GM18511 (cell line): ENCODE data around the gene MTA2.

ENCODE experiments used
- ATAC-seq: cut with Tn5 transposase; IDR thresholded peaks from one replicate; pipeline ENCODE4 v1.9.1; 2021; ENCODE audit warnings: mild to moderate bottlenecking, moderate library complexity; ENCODE audit not compliant: unreplicated experiment

Gene MTA2

DNA sequence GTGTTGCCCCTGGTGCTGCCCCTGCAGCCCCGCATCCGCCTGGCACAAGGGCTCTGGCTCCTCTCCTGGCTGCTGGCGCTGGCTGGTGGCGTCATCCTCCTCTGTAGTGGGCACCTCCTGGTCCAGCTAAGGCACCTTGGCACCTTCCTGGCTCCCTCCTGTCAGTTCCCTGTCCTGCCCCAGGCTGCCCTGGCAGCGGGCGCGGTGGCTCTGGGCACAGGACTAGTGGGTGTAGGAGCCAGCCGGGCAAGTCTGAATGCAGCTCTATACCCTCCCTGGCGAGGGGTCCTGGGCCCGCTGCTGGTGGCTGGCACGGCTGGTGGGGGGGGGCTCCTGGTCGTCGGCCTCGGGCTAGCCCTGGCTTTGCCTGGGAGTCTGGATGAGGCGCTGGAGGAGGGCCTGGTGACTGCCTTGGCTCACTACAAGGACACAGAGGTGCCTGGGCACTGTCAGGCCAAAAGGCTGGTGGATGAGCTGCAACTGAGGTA is 11.7 kb upstream of the MTA2 start:
- no peak for ATAC-seq

GRCh38 chr11:62612366-62613290 is 11.0 kb upstream of the MTA2 start, which contains the start of the genes EML3 and ROM1:
EML3 (minus strand) TSS chr11:62612775; CDS start chr11:62612457, 318 bp downstream.
ROM1 (plus strand) TSS chr11:62613257; CDS start chr11:62613282, 25 bp downstream.
- peak; percentile 81 for ATAC-seq

DNA sequence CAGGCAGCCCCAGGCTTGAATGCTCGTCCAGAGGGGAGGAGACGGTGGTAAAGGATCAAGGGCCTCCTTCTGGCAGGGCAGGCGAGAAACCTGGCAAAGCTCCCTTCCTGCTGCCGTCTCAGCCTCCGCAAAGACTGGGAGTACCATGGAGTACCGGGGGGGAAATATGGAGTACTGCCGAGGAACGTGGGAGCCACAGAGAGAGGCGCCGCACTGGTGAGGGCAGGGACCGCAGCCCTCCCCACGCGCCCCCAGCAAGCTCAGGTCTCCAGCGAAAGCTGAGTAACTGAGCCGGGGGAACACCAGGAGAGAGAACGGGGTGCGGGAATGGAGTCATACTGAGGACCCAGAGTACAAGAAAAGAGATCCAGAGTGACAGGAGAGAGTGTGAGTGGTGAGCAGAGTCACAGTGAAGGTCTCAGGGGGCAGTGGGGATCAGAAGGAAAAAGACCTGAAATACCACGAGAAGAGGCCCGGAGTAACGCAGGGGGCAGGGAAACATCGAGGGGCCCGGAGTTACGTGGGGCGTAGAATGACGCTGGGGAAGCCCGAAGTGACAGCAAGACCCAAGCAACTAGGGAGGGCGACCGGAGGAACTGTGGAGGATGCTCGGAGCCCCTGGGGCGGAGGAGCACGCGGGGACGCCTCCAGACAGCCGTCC is 10.2 kb upstream of the MTA2 start:
- ATAC-seq = peak; percentile 30

DNA sequence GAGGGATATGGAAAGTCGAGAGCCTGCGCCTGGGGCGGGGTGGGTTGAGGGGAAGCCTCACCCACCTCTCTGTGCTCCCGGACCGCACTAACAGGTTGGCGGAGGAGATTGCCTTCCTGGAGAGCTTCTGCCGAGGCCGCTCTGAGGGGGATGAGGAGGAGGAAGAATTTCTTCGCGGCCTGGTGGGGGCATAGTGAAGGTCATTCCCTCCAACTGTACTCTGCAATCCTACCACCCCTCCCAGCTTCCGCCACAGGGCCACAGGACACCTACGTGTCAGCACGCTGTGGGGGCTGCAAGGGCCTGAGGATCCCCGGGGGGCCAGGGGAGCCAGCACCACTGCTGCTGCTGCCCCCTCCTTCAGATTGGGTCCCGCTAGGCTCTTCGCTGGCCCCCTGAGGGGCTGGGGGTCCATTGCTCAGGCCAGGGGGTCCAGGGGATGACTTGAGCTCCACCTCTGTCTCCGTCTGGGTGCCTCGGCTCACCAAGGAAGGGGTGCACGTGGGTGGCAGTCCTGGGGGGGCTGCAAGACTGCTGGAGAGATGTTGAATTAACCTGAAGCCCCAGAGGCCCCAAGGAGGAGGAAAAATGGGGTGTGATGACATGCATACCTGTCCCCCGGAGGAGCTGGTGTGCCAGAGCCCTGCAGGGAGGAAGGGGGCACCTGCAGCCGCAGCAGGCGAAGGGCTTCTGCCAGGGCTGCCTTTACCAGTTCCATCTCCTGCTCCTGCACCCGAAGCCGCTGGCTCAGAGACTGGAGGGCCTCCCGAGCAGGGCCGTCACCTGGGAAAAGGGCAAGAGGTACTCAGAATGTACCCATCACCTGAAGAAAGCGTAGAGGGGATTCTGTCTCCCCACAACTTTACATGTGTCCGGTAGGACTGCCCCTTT is 9.4 kb upstream of the MTA2 start:
- ATAC-seq = no peak

GRCh38 chr11:62610403-62610802 is 8.7 kb upstream of the MTA2 start:
- no peak for ATAC-seq

GRCh38 chr11:62608776-62609175 is 7.1 kb upstream of the MTA2 start:
- ATAC-seq = no peak

GRCh38 chr11:62607714-62608113 is 6.0 kb upstream of the MTA2 start:
- ATAC-seq = no peak

- no peak for ATAC-seq
Measured at GRCh38 chr11:62605902-62606301, 4.2 kb upstream of the MTA2 start.

GRCh38 chr11:62605467-62605866 is 3.8 kb upstream of the MTA2 start:
- ATAC-seq = no peak

DNA sequence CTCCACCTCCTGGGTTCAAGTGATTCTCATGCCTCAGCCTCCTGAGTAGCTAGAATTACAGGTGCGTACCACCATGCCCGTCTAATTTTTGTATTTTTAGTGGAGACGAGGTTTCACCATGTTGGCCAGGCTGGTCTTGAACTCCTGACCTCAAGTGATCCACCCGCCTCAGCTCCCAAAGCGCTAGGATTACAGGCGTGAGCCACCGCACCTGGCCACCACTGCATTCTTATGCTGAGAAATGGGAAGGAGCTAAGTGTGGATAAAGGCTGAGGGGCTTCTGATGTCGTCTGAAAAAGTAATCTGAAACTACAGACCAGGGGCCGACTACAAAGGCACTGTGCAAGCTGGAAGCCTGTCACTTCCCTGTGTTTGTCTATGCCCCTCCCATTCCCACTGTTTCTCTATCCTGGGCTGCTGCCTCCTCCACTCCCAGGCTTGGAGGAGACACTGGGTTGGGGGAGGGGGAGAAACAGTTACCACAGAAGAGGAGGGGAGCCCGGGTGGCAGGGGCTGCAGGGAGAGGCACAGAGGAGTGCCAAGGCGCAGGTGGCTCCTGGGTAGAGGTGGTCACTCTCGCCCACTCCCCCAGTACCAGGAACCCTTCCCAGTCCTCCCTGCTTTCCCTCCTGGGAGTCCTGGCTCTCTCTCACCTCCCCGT is 2.9 kb upstream of the MTA2 start:
- ATAC-seq = no peak

DNA sequence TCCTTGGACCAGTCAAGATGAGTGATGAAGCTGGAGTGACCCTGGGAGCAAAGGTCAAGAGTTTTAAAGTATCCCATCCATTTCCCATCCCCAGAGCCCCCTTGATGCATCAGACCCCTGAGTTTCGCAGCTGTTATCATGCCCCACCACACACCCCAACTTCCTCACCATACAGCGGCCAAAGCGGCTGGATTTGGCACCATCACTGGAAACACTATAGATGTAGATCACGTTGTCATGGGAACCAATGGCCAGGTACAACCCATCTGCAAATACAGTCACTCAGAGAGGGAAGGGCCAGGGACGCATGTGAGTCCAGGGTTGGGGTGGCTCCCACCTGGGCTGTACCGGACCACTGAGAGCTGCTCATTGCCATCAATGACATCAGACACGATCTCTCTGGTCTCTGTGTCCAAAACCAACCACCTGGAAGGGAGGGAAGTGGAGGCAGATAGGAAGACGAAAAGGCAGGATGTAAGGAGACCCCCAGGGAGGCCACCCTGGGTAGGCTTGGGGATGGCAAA is 2.2 kb upstream of the MTA2 start:
- no peak for ATAC-seq

- ATAC-seq = no peak
Measured at GRCh38 chr11:62603072-62603408, 1.4 kb upstream of the MTA2 start.

GRCh38 chr11:62602141-62603071 is 741 bp upstream of the MTA2 start:
- no peak for ATAC-seq

DNA sequence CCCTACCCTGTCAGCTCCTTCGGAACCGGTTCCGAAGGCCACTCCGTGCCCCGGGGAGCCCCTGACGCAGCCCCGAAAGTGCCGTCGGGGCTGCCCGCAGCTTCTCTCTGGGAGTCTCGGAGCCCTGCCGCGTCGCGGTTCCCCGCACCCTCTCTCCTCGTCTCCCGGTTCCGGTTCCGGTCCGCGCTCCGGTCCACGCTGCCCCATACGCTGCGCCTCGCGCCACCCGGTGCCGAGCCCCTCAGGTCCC is 618 bp downstream of the MTA2 start:
- ATAC-seq = peak; percentile 23

DNA sequence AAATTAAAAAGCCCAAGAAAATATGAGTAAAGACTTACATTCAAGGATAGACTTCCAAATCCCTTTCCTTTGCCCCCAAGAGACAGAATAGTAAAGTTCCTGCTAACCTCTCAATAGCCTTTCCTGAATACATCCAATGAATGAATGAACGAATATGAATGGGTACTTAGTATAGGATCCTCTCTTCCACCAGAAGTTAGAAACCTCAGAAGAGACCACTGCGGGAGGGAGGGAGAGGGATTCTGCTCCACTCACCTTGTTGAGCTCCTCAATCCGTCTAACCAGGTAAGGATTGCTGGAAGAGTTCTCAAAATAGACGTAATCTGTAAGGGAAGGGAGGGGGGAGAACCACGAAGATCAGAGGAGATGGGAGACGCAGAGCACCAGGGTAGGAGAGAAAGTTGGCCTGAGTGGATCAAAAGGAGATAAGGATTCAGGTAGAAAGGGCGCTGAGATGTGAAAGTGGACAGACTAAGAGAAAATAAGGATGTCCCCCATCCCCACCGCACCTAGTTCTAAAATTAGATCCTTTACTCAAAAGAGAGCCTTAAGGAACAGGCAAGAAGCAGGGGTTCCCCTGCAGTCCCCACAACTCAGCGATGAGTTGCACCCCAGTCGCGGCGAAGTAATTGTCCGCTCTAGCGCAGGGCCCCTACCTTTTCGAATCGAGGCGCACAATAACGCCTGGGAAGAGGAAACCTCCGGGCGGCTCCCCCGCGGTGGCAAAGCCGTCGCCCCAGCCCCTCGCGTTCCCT is 1.1 kb downstream of the MTA2 start:
- no peak for ATAC-seq

DNA sequence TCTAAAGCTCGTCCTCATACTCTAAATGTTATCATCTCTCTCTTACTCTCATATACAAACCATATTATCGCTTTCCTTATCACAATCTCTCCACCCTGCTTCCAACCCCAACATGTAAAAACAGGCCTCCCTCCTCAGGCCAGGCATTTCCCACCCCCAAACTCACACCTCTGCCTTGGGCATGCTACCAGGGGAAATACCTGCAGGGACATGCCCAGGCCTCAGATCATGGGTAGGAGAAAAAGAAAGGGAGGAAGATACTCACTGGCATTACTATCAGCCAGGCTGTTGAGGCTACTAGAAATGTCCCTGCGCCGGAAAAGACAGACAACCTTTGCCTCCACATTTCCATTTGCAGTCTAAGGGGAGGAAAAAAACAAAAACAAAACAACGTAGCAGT is 1.8 kb downstream of the MTA2 start:
- no peak for ATAC-seq

DNA sequence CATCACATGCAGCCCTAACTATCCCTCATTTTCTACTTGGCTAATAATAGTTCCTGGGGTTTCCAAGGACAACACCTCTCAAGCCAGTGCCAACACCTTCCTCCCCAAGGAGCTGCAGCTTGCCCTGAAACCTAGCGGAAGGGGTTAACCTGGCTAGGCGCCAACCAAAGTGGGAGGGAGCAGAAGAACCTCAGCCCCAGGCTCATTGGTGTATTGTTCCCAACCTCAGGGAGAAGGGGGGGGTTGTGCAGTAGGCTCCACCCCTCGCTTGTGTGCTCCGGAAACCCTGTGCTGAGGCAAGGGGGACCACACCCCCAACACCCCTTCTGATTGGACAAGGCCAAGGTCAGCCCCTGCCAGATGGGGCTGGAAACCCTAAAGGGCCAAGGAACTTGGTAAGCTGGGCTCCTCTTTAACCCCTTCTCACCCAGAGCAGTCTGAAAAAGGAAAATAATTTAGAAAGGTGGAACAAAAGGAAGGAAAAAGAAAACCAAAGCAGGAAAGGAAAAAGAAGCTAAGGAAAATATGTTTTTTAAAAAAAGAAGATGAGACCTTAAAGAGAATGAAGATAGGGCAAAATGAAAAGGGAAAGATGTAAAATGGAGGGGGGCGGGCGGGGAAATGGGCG is 2.5 kb downstream of the MTA2 start:
- ATAC-seq = peak; percentile 67

DNA sequence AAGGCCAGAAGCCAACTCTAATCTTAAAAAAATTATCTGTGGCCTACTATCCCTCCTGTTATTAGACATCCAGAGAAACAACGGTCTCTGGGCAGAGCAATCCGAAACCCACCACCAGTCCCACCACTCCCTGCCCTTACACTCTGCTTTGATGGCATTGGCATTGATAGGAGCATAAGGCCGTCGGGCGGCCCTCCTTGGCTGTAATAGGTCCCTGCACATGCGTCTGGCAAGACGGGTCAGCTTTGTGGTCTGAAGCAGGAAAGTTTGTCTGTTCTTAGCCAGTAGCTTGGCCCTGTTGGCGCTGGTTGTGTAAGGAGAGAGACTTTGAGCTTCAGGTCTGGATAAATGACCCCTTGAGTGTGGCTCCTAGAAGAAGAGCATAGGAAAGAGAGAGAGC is 6.5 kb downstream of the MTA2 start:
- no peak for ATAC-seq
